CD4-positive, alpha-beta memory T cell (primary cell): ENCODE results near the gene ADAMTS3. TPM values are rescaled to one million over a fixed set of nuclear protein-coding genes. Genes with fewer than 3 reads are reported as not detected.

Experiments used
- CTCF ChIA-PET: fragments of 350-600 bp; sonication (Branson Sonifier 250); formaldehyde crosslinking; loops from one replicate; lab custom pipeline; 2021; ENCODE audit warnings: inconsistent platforms; ENCODE audit not compliant: partially characterized antibody; lab: Charles Lee
- POLR2A ChIA-PET: fragments of 350-600 bp; sonication (Branson Sonifier 250); formaldehyde crosslinking; loops from one replicate; lab custom pipeline; 2021; ENCODE audit not compliant: partially characterized antibody; lab: Charles Lee
- DNase-seq, 5 donors: peaks; one replicate each; pipeline versions ENCODE4 v3.0.0 to v3.0.0-alpha.2; 2020 to 2022; ENCODE audit warnings: mixed read lengths in 1 of 5
- H3K27ac ChIP-seq: one replicate; pipeline ENCODE4 v1.7.0; 2013; ENCODE audit warnings: low read depth, low read length
- H3K27me3 ChIP-seq: 2 replicates; pipeline ENCODE4 v1.7.0; 2013; ENCODE audit warnings: mild to moderate bottlenecking, low read length, moderate library complexity; ENCODE audit not compliant: insufficient read depth
- H3K36me3 ChIP-seq: 2 replicates; pipeline ENCODE4 v1.7.0; 2013; ENCODE audit warnings: mild to moderate bottlenecking, low read length, moderate library complexity; ENCODE audit not compliant: insufficient read depth
- H3K4me1 ChIP-seq: 2 replicates; pipeline ENCODE4 v1.7.0; 2013; ENCODE audit warnings: mild to moderate bottlenecking, low read length, moderate library complexity; ENCODE audit not compliant: insufficient read depth
- H3K4me3 ChIP-seq, 2 donors: one replicate each; pipeline ENCODE4 v1.7.0; 2013; ENCODE audit warnings: low read length in 2 of 2, mild to moderate bottlenecking in 1 of 2
- H3K9me3 ChIP-seq, 2 donors: one replicate each; pipeline ENCODE4 v1.7.0; 2013; ENCODE audit warnings: low read length in 2 of 2, control low read depth in 1 of 2; ENCODE audit not compliant: control insufficient read depth in 1 of 2
- H3K27ac Mint-ChIP-seq, 7 donors: one replicate each; pipeline ENCODE4 v1.8.0; 2020 to 2021; ENCODE audit warnings: mixed read lengths in 7 of 7, mild to moderate bottlenecking in 6 of 7, inconsistent platforms in 3 of 7, moderate library complexity in 3 of 7
- H3K27me3 Mint-ChIP-seq, 2 donors: one replicate each; pipeline ENCODE4 v1.8.0; 2020 to 2021; ENCODE audit warnings: mixed read lengths in 2 of 2
- H3K36me3 Mint-ChIP-seq, 2 donors: one replicate each; pipeline ENCODE4 v1.8.0; 2020 to 2021; ENCODE audit warnings: mixed read lengths in 2 of 2, inconsistent platforms in 1 of 2, mild to moderate bottlenecking in 1 of 2
- H3K4me1 Mint-ChIP-seq, 4 donors: one replicate each; pipeline ENCODE4 v1.8.0; 2020 to 2021; ENCODE audit warnings: mixed read lengths in 4 of 4, mild to moderate bottlenecking in 1 of 4
- H3K4me3 Mint-ChIP-seq, 8 donors: one replicate each; pipeline ENCODE4 v1.8.0; 2020 to 2021; ENCODE audit warnings: mixed read lengths in 8 of 8, mild to moderate bottlenecking in 7 of 8, moderate library complexity in 6 of 8, inconsistent platforms in 3 of 8
- H3K9me3 Mint-ChIP-seq, 8 donors: one replicate each; pipeline ENCODE4 v1.8.0; 2020 to 2021; ENCODE audit warnings: mixed read lengths in 8 of 8, mild to moderate bottlenecking in 5 of 8, inconsistent platforms in 3 of 8, moderate library complexity in 1 of 8
- intact Hi-C: fragments of 100-400 bp; cut with micrococcal nuclease; formaldehyde crosslinking; loops from one replicate; pipeline ENCODE4 v1.15.1; 2023
- polyA plus RNA-seq, 2 donors: library from polyadenylated mRNA; unstranded; fragments of 300-500 nt; fragmentation: Illumina TruSeq; gene quantifications; one replicate each; pipeline ENCODE4 v1.2.3, GENCODE V29; 2021
- total RNA-seq, 2 experiments: library from RNA; stranded (reverse); gene quantifications; one replicate each; pipeline ENCODE4 v1.2.3, GENCODE V29; 2021

Gene ADAMTS3
- total and polyA plus RNA-seq, 4 experiments from 2014 or later: not detected

GRCh38 chr4:72505314-72505744, 63.7 kb downstream of the ADAMTS3 start:
- Histone ChIP-seq H3K9me3 (no peaks in the 10 kb centered on the region), H3K36me3 (no peaks in the 10 kb centered on the region), H3K27ac (no peak overlapping the region), H3K4me3 (no peak overlapping the region), H3K4me1 (no peaks in the 10 kb centered on the region), H3K27me3 (no peaks in the 10 kb centered on the region)
- Mint-ChIP-seq H3K36me3 (no peaks in the 10 kb centered on the region), H3K9me3 (peaks cover 0 to 9% (median under 1%) of the 10 kb centered on the region in 8 donors), H3K4me3 (no peak overlapping the region), H3K4me1 (no peaks in the 10 kb centered on the region), H3K27ac (no peak overlapping the region), H3K27me3 (peaks cover 3 to 7% of the 10 kb centered on the region in 2 donors)
- no peak for DNase-seq
- intact Hi-C loops: no loop called here
- POLR2A ChIA-PET: no interaction called here
- CTCF ChIA-PET: no interaction called here

GRCh38 chr4:72500214-72500613, 68.8 kb downstream of the ADAMTS3 start:
- Histone ChIP-seq H3K4me3 (no peak overlapping the region), H3K9me3 (no peaks in the 10 kb centered on the region), H3K4me1 (no peaks in the 10 kb centered on the region), H3K36me3 (no peaks in the 10 kb centered on the region), H3K27ac (no peak overlapping the region), H3K27me3 (no peaks in the 10 kb centered on the region)
- Mint-ChIP-seq H3K4me1 (no peaks in the 10 kb centered on the region), H3K27me3 (peaks cover 2 to 6% of the 10 kb centered on the region in 2 donors), H3K9me3 (peaks cover 0 to 4% (median 2%) of the 10 kb centered on the region in 8 donors), H3K4me3 (no peak overlapping the region), H3K36me3 (no peaks in the 10 kb centered on the region), H3K27ac (no peak overlapping the region)
- DNase-seq: no peak
- ChIA-PET POLR2A (no interaction called here), CTCF (no interaction called here)
- intact Hi-C loops: no loop called here

- Mint-ChIP-seq H3K9me3 (peaks cover 0 to 17% (median 7%) of the 10 kb centered on the region in 8 donors), H3K36me3 (no peaks in the 10 kb centered on the region), H3K27ac (no peak overlapping the region), H3K27me3 (no peaks in the 10 kb centered on the region), H3K4me3 (no peak overlapping the region), H3K4me1 (no peaks in the 10 kb centered on the region)
- no peaks in the 10 kb centered on the region for H3K27me3 ChIP-seq
- no peaks in the 10 kb centered on the region for H3K4me1 ChIP-seq
- no peak for DNase-seq
- H3K36me3 ChIP-seq: no peaks in the 10 kb centered on the region
- ChIA-PET CTCF (no interaction called here), POLR2A (no interaction called here)
- no peak overlapping the region for H3K27ac ChIP-seq
- intact Hi-C loops: no loop called here
- no peak overlapping the region for H3K4me3 ChIP-seq
- H3K9me3 ChIP-seq: no peaks in the 10 kb centered on the region
Measured at GRCh38 chr4:72496119-72496518, 72.9 kb downstream of the ADAMTS3 start.

GRCh38 chr4:72494156-72494555, 74.9 kb downstream of the ADAMTS3 start:
- POLR2A ChIA-PET: no interaction called here

GRCh38 chr4:72489267-72489666, 79.8 kb downstream of the ADAMTS3 start:
- Mint-ChIP-seq H3K27me3 (no peaks in the 10 kb centered on the region), H3K36me3 (no peaks in the 10 kb centered on the region), H3K27ac (no peak overlapping the region), H3K4me1 (no peaks in the 10 kb centered on the region), H3K4me3 (no peak overlapping the region), H3K9me3 (peaks cover 0 to 10% (median 4%) of the 10 kb centered on the region in 8 donors)
- no peak overlapping the region for H3K27ac ChIP-seq
- H3K36me3 ChIP-seq: no peaks in the 10 kb centered on the region
- H3K4me3 ChIP-seq: no peak overlapping the region
- DNase-seq: no peak
- H3K4me1 ChIP-seq: no peaks in the 10 kb centered on the region
- intact Hi-C loops: no loop called here
- POLR2A ChIA-PET: no interaction called here
- H3K9me3 ChIP-seq: no peaks in the 10 kb centered on the region
- CTCF ChIA-PET: no interaction called here
- no peaks in the 10 kb centered on the region for H3K27me3 ChIP-seq

More at GRCh38 chr4:72494156-72494555, 74.9 kb downstream of the ADAMTS3 start:
- H3K4me3 ChIP-seq: no peak overlapping the region
- intact Hi-C loops: no loop called here
- H3K36me3 ChIP-seq: no peaks in the 10 kb centered on the region
- peaks cover 0 to 17% (median 7%) of the 10 kb centered on the region in 8 donors for H3K9me3 Mint-ChIP-seq
- H3K27me3 Mint-ChIP-seq: no peaks in the 10 kb centered on the region
- no peaks in the 10 kb centered on the region for H3K4me1 ChIP-seq
- H3K4me3 Mint-ChIP-seq: no peak overlapping the region
- H3K27me3 ChIP-seq: no peaks in the 10 kb centered on the region
- CTCF ChIA-PET: no interaction called here
- H3K9me3 ChIP-seq: no peaks in the 10 kb centered on the region
- H3K27ac Mint-ChIP-seq: no peak overlapping the region
- H3K27ac ChIP-seq: no peak overlapping the region
- H3K4me1 Mint-ChIP-seq: no peaks in the 10 kb centered on the region
- DNase-seq: no peak
- no peaks in the 10 kb centered on the region for H3K36me3 Mint-ChIP-seq

- Mint-ChIP-seq H3K9me3 (peaks cover 0 to 4% (median 0%) of the 10 kb centered on the region in 8 donors), H3K4me1 (no peaks in the 10 kb centered on the region), H3K27me3 (no peaks in the 10 kb centered on the region), H3K36me3 (no peaks in the 10 kb centered on the region), H3K4me3 (no peak overlapping the region), H3K27ac (no peak overlapping the region)
- no peak for DNase-seq
- ChIA-PET CTCF (no interaction called here), POLR2A (no interaction called here)
- Histone ChIP-seq H3K27me3 (no peaks in the 10 kb centered on the region), H3K9me3 (no peaks in the 10 kb centered on the region), H3K27ac (no peak overlapping the region), H3K36me3 (no peaks in the 10 kb centered on the region), H3K4me3 (no peak overlapping the region), H3K4me1 (no peaks in the 10 kb centered on the region)
- intact Hi-C loops: no loop called here
Measured at GRCh38 chr4:72486991-72487390, 82.0 kb downstream of the ADAMTS3 start.

- DNase-seq: no peak
- Mint-ChIP-seq H3K4me1 (no peaks in the 10 kb centered on the region), H3K27me3 (no peaks in the 10 kb centered on the region), H3K27ac (no peak overlapping the region), H3K9me3 (peaks cover 0 to 4% (median 0%) of the 10 kb centered on the region in 8 donors), H3K4me3 (no peak overlapping the region), H3K36me3 (no peaks in the 10 kb centered on the region)
- CTCF ChIA-PET: no interaction called here
- H3K4me1 ChIP-seq: no peaks in the 10 kb centered on the region
- no peaks in the 10 kb centered on the region for H3K27me3 ChIP-seq
- intact Hi-C loops: no loop called here
- POLR2A ChIA-PET: no interaction called here
- no peaks in the 10 kb centered on the region for H3K36me3 ChIP-seq
- H3K27ac ChIP-seq: no peak overlapping the region
- H3K4me3 ChIP-seq: no peak overlapping the region
- H3K9me3 ChIP-seq: no peaks in the 10 kb centered on the region
Measured at GRCh38 chr4:72484981-72485380, 84.0 kb downstream of the ADAMTS3 start.

GRCh38 chr4:72473434-72473900, 95.6 kb downstream of the ADAMTS3 start:
- Mint-ChIP-seq H3K4me1 (no peaks in the 10 kb centered on the region), H3K9me3 (peaks cover 0 to 9% (median 1%) of the 10 kb centered on the region in 8 donors), H3K36me3 (no peaks in the 10 kb centered on the region), H3K27me3 (no peaks in the 10 kb centered on the region), H3K4me3 (no peak overlapping the region), H3K27ac (no peak overlapping the region)
- Histone ChIP-seq H3K4me1 (no peaks in the 10 kb centered on the region), H3K27ac (no peak overlapping the region), H3K27me3 (no peaks in the 10 kb centered on the region), H3K4me3 (no peak overlapping the region), H3K9me3 (no peaks in the 10 kb centered on the region), H3K36me3 (no peaks in the 10 kb centered on the region)
- no peak for DNase-seq
- intact Hi-C loops: no loop called here
- ChIA-PET POLR2A (no interaction called here), CTCF (no interaction called here)
